Occipital lobe (tissue), 2 donors: ENCODE data around the gene SORCS2. TPM values are rescaled to one million over a fixed set of nuclear protein-coding genes. Genes with fewer than 3 reads are reported as not detected.
A peak's percentile ranks its signal among the peaks of the same experiment; 100 is the strongest.
"Not testable (repeated sequence)": the region's sequence is repeated elsewhere in the genome, so short reads cannot be mapped to it uniquely, and the experiment has no call there.

Experiments
- DNase-seq: peaks from one replicate; lab custom pipeline; 2025; lab: John Stamatoyannopoulos, UW
- total RNA-seq: library from RNA; depleted of rRNA; stranded (reverse); fragments of >200 nt; gene quantifications from one replicate; pipeline ENCODE4 v1.2.3, GENCODE V29; 2014

SORCS2 gene
- total RNA-seq, 1 donor from 2014 or later: 4.1 TPM

- DNase-seq: no peak
Measured at GRCh38 chr4:7573576-7574091, 381.3 kb downstream of the SORCS2 start.

GRCh38 chr4:7574287-7575014 lies 382.1 kb downstream of the SORCS2 start:
- DNase-seq: no peak

GRCh38 chr4:7575426-7575825 lies 383.1 kb downstream of the SORCS2 start:
- DNase-seq: no peak

GRCh38 chr4:7577361-7578039 lies 385.2 kb downstream of the SORCS2 start:
- DNase-seq: not testable (repeated sequence)

- no peak for DNase-seq
Measured at GRCh38 chr4:7581477-7581876, 389.1 kb downstream of the SORCS2 start.

- no peak for DNase-seq
Measured at GRCh38 chr4:7582313-7583097, 390.2 kb downstream of the SORCS2 start.

- no peak for DNase-seq
Measured at GRCh38 chr4:7584098-7584497, 391.8 kb downstream of the SORCS2 start.

GRCh38 chr4:7584606-7585159 lies 392.3 kb downstream of the SORCS2 start:
- no peak for DNase-seq

- no peak for DNase-seq
Measured at GRCh38 chr4:7585768-7586167, 393.4 kb downstream of the SORCS2 start.

- DNase-seq: no peak
Measured at GRCh38 chr4:7587433-7588405, 395.4 kb downstream of the SORCS2 start.

- no peak for DNase-seq
Measured at GRCh38 chr4:7590189-7590588, 397.9 kb downstream of the SORCS2 start.

- no peak for DNase-seq
Measured at GRCh38 chr4:7590899-7591298, 398.6 kb downstream of the SORCS2 start.

- DNase-seq: no peak
Measured at GRCh38 chr4:7591409-7592053, 399.2 kb downstream of the SORCS2 start.

GRCh38 chr4:7593646-7594412 lies 401.5 kb downstream of the SORCS2 start:
- no peak for DNase-seq

GRCh38 chr4:7595934-7596461 lies 403.7 kb downstream of the SORCS2 start:
- peak; percentile 31 for DNase-seq

- no peak for DNase-seq
Measured at GRCh38 chr4:7596918-7597606, 404.7 kb downstream of the SORCS2 start.

GRCh38 chr4:7598939-7599790 lies 406.8 kb downstream of the SORCS2 start:
- no peak for DNase-seq
